ENCODE measurements around the gene SETD7. TPM values are rescaled to one million over a fixed set of nuclear protein-coding genes. Genes with fewer than 3 reads are reported as not detected.

The SETD7 gene
- total RNA-seq, 1 donor from 2014 or later: 44.9 TPM

- DNase-seq: no peak
- Histone ChIP-seq H3K36me3 (peaks cover 65% of the 10 kb centered on the region), H3K4me3 (no peak overlapping the region), H3K9me3 (no peaks in the 10 kb centered on the region), H3K4me1 (no peaks in the 10 kb centered on the region), H3K27ac (no peak overlapping the region), H3K27me3 (no peaks in the 10 kb centered on the region)
- ATAC-seq: no peak
- intact Hi-C loops (cut with DNase I): no loop called here
- TF ChIP-seq, protein P1, sequence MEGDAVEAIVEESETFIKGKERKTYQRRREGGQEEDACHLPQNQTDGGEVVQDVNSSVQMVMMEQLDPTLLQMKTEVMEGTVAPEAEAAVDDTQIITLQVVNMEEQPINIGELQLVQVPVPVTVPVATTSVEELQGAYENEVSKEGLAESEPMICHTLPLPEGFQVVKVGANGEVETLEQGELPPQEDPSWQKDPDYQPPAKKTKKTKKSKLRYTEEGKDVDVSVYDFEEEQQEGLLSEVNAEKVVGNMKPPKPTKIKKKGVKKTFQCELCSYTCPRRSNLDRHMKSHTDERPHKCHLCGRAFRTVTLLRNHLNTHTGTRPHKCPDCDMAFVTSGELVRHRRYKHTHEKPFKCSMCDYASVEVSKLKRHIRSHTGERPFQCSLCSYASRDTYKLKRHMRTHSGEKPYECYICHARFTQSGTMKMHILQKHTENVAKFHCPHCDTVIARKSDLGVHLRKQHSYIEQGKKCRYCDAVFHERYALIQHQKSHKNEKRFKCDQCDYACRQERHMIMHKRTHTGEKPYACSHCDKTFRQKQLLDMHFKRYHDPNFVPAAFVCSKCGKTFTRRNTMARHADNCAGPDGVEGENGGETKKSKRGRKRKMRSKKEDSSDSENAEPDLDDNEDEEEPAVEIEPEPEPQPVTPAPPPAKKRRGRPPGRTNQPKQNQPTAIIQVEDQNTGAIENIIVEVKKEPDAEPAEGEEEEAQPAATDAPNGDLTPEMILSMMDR (IDR thresholded peaks at IDR 0.05): no peak
Observed at GRCh38 chr4:139508581-139509237, 47.3 kb downstream of the SETD7 start.

DNA sequence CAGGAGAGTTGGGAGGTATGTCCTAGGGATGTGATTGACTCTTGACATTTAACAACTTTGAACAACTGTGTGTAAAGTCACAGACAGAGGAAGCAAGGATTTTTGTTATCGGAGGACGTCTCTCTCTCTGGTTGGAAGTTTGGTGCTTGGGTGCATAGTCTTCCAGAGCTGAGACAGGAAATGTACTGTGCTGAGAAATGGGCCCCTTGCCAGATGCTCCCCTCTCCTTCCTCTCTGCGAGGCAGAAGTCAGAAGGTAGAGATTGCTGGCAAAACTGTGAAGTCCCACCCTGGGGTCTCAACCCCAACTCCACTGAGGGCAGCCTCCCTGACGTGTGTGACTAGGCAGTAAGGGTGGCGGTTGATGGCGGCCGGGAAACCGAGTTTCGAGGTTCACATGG lies 49.2 kb downstream of the SETD7 start:
- H3K27me3 ChIP-seq: no peaks in the 10 kb centered on the region
- ATAC-seq (no peak), DNase-seq (no peak)

GRCh38 chr4:139503622-139504166 lies 52.3 kb downstream of the SETD7 start:
- Histone ChIP-seq H3K27me3 (no peaks in the 10 kb centered on the region), H3K4me3 (no peak overlapping the region), H3K27ac (no peak overlapping the region), H3K4me1 (no peaks in the 10 kb centered on the region), H3K9me3 (no peaks in the 10 kb centered on the region), H3K36me3 (peaks cover 17% of the 10 kb centered on the region)
- intact Hi-C loops (cut with DNase I): no loop called here
- DNase-seq: no peak
- TF ChIP-seq, protein P1 (IDR thresholded peaks at IDR 0.05): no peak
- ATAC-seq: no peak

More for the DNA sequence above, 49.2 kb downstream of the SETD7 start:
- intact Hi-C loops (cut with DNase I): no loop called here
- Histone ChIP-seq H3K27ac (no peak overlapping the region), H3K4me1 (no peaks in the 10 kb centered on the region), H3K4me3 (no peak overlapping the region), H3K36me3 (peaks cover 48% of the 10 kb centered on the region), H3K9me3 (no peaks in the 10 kb centered on the region)
- TF ChIP-seq, protein P1 (IDR thresholded peaks at IDR 0.05): no peak

- TF ChIP-seq, protein P1 (IDR thresholded peaks at IDR 0.05): no peak
- H3K27ac ChIP-seq: no peak overlapping the region
- intact Hi-C loops (cut with DNase I): no loop called here
- H3K4me1 ChIP-seq: no peaks in the 10 kb centered on the region
- peak; percentile 58 for ATAC-seq
- no peak for DNase-seq
- peaks cover 9% of the 10 kb centered on the region for H3K36me3 ChIP-seq
- no peak overlapping the region for H3K4me3 ChIP-seq
- no peaks in the 10 kb centered on the region for H3K27me3 ChIP-seq
- no peaks in the 10 kb centered on the region for H3K9me3 ChIP-seq
Observed at GRCh38 chr4:139501927-139502899, 53.8 kb downstream of the SETD7 start.

- ATAC-seq: no peak
- no peak overlapping the region for H3K4me3 ChIP-seq
- intact Hi-C loops (cut with DNase I): no loop called here
- peaks cover 5% of the 10 kb centered on the region for H3K36me3 ChIP-seq
- DNase-seq: no peak
- no peaks in the 10 kb centered on the region for H3K9me3 ChIP-seq
- no peak overlapping the region for H3K27ac ChIP-seq
- TF ChIP-seq, protein P1 (IDR thresholded peaks at IDR 0.05): no peak
- no peaks in the 10 kb centered on the region for H3K27me3 ChIP-seq
- H3K4me1 ChIP-seq: no peaks in the 10 kb centered on the region
Observed at GRCh38 chr4:139501527-139501926, 54.5 kb downstream of the SETD7 start.
